ENCODE data around the gene MPC2.

- no peak for TF ChIP-seq POLR2A (IDR thresholded peaks at IDR 0.05; ENCODE audit: control extremely low read depth in 1 of 2, low read depth in 2 of 2, low read length in 2 of 2)
- no peak for TF ChIP-seq CTCF (IDR thresholded peaks at IDR 0.05; ENCODE audit: control extremely low read depth in 1 of 3, insufficient read depth in 1 of 3, low read depth in 1 of 3, low read length in 3 of 3)
- no peak for TF ChIP-seq ATF2 (IDR thresholded peaks at IDR 0.05; ENCODE audit: low read length)
- no peak for TF ChIP-seq CHD1 (IDR thresholded peaks at IDR 0.05; ENCODE audit: low read depth, low read length)
- no peak for TF ChIP-seq JUND (IDR thresholded peaks at IDR 0.05; ENCODE audit: low read length)
- TF ChIP-seq POLR2AphosphoS5 (IDR thresholded peaks at IDR 0.05; ENCODE audit: low read depth, low read length): no peak
- TF ChIP-seq, protein P1, sequence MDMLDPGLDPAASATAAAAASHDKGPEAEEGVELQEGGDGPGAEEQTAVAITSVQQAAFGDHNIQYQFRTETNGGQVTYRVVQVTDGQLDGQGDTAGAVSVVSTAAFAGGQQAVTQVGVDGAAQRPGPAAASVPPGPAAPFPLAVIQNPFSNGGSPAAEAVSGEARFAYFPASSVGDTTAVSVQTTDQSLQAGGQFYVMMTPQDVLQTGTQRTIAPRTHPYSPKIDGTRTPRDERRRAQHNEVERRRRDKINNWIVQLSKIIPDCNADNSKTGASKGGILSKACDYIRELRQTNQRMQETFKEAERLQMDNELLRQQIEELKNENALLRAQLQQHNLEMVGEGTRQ (IDR thresholded peaks at IDR 0.05; ENCODE audit: low read length): no peak
- TF ChIP-seq EZH2 (IDR thresholded peaks at IDR 0.05; ENCODE audit: low read depth, low read length, severe bottlenecking): no peak
- TF ChIP-seq EGR1 (IDR thresholded peaks at IDR 0.05; ENCODE audit: borderline replicate concordance, low read depth, low read length): no peak
- TF ChIP-seq CTBP2 (IDR thresholded peaks at IDR 0.05; ENCODE audit: borderline replicate concordance, insufficient read depth, insufficient read length, low read length): no peak
- no peak for TF ChIP-seq HDAC6 (IDR thresholded peaks at IDR 0.05; ENCODE audit: low read depth, low read length)
Measured at GRCh38 chr1:167924102-167924501, 12.8 kb downstream of the MPC2 start.
